SK-N-SH (cell line): ENCODE results near the gene TRIM27.

ENCODE experiments used
- CTCF ChIP-seq: fragments of 200-600 bp; sonication (generic); IDR thresholded peaks from 2 replicates; pipeline ENCODE4 v1.6.1; 2017; ENCODE audit warnings: antibody characterized with exemption, mild to moderate bottlenecking, moderate library complexity
- ELF1 ChIP-seq: IDR thresholded peaks from 2 replicates; pipeline ENCODE4 v1.4.0; 2012
- EZH2phosphoT487 ChIP-seq: fragments of 200-600 bp; sonication (generic); IDR thresholded peaks from 2 replicates; pipeline ENCODE4 v1.6.1; 2017; ENCODE audit warnings: low read depth, mixed run types, mild to moderate bottlenecking, antibody characterized with exemption, moderate library complexity, borderline replicate concordance
- FOXJ3 ChIP-seq: sonication (generic); formaldehyde crosslinking; IDR thresholded peaks from 2 replicates; pipeline ENCODE4 v1.5.1; 2020; ENCODE audit warnings: mild to moderate bottlenecking, missing genetic modification reagents
- JUND ChIP-seq: IDR thresholded peaks from 2 replicates; pipeline ENCODE4 v1.4.0; 2012
- REST ChIP-seq: IDR thresholded peaks from 2 replicates; pipeline ENCODE4 v1.6.1; 2012; ENCODE audit warnings: mild to moderate bottlenecking, low read depth, low read length, moderate library complexity
- TCF12 ChIP-seq: IDR thresholded peaks from 2 replicates; pipeline ENCODE4 v1.4.0; 2012
- USF2 ChIP-seq: fragments of 150-350 bp; IDR thresholded peaks from 2 replicates; pipeline ENCODE4 v1.6.1; 2017; ENCODE audit warnings: antibody characterized with exemption, low read length, low read depth, borderline replicate concordance

GRCh38 chr6:28944412-28944865 is 20.7 kb upstream of the TRIM27 start:
- 0 out of 2 replicates have a peak, but pooled peaks have one; percentile 27 for TF ChIP-seq REST
- no peak for TF ChIP-seq ELF1
- no peak for TF ChIP-seq FOXJ3 (CRISPR knock-in tag)
- TF ChIP-seq CTCF, result no peak
- TF ChIP-seq USF2, result no peak
- TF ChIP-seq TCF12, result no peak
- no peak for TF ChIP-seq EZH2phosphoT487
- no peak for TF ChIP-seq JUND
